Neuron (in vitro differentiated cells): Measurements from ENCODE around the gene GBP1.
"Not testable (repeated sequence)": the region's sequence is repeated elsewhere in the genome, so short reads cannot be mapped to it uniquely, and the experiment has no call there.

ENCODE experiments used
- H2AFZ ChIP-seq: one replicate; pipeline ENCODE4 v1.6.1; 2013; ENCODE audit warnings: low read depth, mild to moderate bottlenecking, inconsistent platforms, low read length, moderate library complexity
- H3K27me3 ChIP-seq: one replicate; pipeline ENCODE4 v1.6.1; 2013; ENCODE audit warnings: low read length; ENCODE audit not compliant: insufficient read depth
- H3K36me3 ChIP-seq: one replicate; pipeline ENCODE4 v1.6.1; 2013; ENCODE audit warnings: low read length; ENCODE audit not compliant: insufficient read depth
- H3K4me1 ChIP-seq: one replicate; pipeline ENCODE4 v1.6.1; 2013; ENCODE audit warnings: low read length; ENCODE audit not compliant: insufficient read depth
- H3K4me3 ChIP-seq: 2 replicates; pipeline ENCODE4 v1.5.1; 2013; ENCODE audit warnings: mild to moderate bottlenecking, low read length, moderate library complexity
- H3K9me3 ChIP-seq: one replicate; pipeline ENCODE4 v1.6.1; 2013; ENCODE audit warnings: low read length

Gene GBP1

GRCh38 chr1:89023026-89023425 lies 42.0 kb downstream of the GBP1 start:
- Histone ChIP-seq H3K36me3 (no peaks in the 10 kb centered on the region), H3K9me3 (no peaks in the 10 kb centered on the region), H3K27me3 (no peaks in the 10 kb centered on the region), H2AFZ (no peak overlapping the region), H3K4me3 (no peak overlapping the region), H3K4me1 (no peaks in the 10 kb centered on the region)

GRCh38 chr1:89022167-89022959 lies 42.6 kb downstream of the GBP1 start, which contains the start of gene GBP3:
GBP3 (minus strand) TSS chr1:89022866; CDS start chr1:89020721, 2,145 bp downstream.
- H3K4me3 ChIP-seq, result no peak within 1 kb of the TSS
- no peaks in the 10 kb centered on the region for H3K36me3 ChIP-seq
- H3K27me3 ChIP-seq, result no peaks in the 10 kb centered on the region
- H3K9me3 ChIP-seq, result no peaks in the 10 kb centered on the region
- H3K4me1 ChIP-seq, result no peaks in the 10 kb centered on the region
- no peak within 1 kb of the TSS for H2AFZ ChIP-seq

GRCh38 chr1:89018318-89018717 lies 46.7 kb downstream of the GBP1 start:
- not testable (repeated sequence) for H3K9me3 ChIP-seq, H3K36me3 ChIP-seq, H3K4me1 ChIP-seq, H2AFZ ChIP-seq, H3K27me3 ChIP-seq, H3K4me3 ChIP-seq

GRCh38 chr1:89008511-89008910 lies 56.5 kb downstream of the GBP1 start:
- Histone ChIP-seq H3K27me3 (peaks cover 2% of the 10 kb centered on the region), H3K9me3 (no peaks in the 10 kb centered on the region), H3K4me1 (no peaks in the 10 kb centered on the region), H3K4me3 (no peak overlapping the region), H3K36me3 (no peaks in the 10 kb centered on the region), H2AFZ (no peak overlapping the region)

- H3K9me3 ChIP-seq, result no peaks in the 10 kb centered on the region
- no peaks in the 10 kb centered on the region for H3K4me1 ChIP-seq
- no peak overlapping the region for H2AFZ ChIP-seq
- H3K4me3 ChIP-seq, result no peak overlapping the region
- H3K36me3 ChIP-seq, result no peaks in the 10 kb centered on the region
- H3K27me3 ChIP-seq, result peaks cover 2% of the 10 kb centered on the region
Measured at GRCh38 chr1:89005286-89006151, 59.5 kb downstream of the GBP1 start.
